ENCODE measurements around the gene NAPSA.

DNA sequence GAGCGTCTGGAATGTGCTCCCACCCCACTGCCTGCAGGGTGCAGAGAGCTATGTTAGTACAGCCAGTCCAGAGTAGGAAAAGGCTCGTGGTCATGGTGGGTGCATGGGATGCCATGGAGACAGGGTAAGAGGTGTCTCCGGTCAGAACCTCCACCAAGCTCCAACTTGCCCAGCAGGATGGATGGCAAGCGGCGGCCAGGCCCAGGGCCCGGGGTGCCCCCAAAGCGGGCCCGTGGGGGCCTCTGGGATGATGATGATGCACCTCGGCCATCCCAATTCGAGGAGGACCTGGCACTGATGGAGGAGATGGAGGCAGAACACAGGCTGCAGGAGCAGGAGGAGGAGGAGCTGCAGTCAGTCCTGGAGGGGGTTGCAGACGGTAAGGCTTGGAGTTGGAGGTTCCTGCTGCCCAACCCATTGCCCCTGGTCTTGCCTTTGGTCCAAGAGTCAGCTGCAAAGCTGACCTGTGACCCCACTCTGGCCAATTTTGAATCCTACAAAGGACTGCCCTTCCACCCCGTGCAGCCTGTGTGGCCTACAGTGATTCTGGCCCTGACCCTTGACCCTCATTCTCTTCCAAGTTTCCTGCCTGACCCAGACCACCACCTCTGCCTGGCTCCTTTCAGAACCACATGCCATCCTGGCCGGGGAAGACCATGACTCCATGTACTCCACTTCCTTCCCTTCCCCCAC lies 33.4 kb upstream of the NAPSA start:
- TF ChIP-seq, protein P1, sequence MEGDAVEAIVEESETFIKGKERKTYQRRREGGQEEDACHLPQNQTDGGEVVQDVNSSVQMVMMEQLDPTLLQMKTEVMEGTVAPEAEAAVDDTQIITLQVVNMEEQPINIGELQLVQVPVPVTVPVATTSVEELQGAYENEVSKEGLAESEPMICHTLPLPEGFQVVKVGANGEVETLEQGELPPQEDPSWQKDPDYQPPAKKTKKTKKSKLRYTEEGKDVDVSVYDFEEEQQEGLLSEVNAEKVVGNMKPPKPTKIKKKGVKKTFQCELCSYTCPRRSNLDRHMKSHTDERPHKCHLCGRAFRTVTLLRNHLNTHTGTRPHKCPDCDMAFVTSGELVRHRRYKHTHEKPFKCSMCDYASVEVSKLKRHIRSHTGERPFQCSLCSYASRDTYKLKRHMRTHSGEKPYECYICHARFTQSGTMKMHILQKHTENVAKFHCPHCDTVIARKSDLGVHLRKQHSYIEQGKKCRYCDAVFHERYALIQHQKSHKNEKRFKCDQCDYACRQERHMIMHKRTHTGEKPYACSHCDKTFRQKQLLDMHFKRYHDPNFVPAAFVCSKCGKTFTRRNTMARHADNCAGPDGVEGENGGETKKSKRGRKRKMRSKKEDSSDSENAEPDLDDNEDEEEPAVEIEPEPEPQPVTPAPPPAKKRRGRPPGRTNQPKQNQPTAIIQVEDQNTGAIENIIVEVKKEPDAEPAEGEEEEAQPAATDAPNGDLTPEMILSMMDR (IDR thresholded peaks at IDR 0.05; ENCODE audit: low read depth, low read length), result no peak
- TF ChIP-seq EZH2phosphoT487 (IDR thresholded peaks at IDR 0.05; ENCODE audit: low read depth), result no peak
